ENCODE data around the gene IL32.

DNA sequence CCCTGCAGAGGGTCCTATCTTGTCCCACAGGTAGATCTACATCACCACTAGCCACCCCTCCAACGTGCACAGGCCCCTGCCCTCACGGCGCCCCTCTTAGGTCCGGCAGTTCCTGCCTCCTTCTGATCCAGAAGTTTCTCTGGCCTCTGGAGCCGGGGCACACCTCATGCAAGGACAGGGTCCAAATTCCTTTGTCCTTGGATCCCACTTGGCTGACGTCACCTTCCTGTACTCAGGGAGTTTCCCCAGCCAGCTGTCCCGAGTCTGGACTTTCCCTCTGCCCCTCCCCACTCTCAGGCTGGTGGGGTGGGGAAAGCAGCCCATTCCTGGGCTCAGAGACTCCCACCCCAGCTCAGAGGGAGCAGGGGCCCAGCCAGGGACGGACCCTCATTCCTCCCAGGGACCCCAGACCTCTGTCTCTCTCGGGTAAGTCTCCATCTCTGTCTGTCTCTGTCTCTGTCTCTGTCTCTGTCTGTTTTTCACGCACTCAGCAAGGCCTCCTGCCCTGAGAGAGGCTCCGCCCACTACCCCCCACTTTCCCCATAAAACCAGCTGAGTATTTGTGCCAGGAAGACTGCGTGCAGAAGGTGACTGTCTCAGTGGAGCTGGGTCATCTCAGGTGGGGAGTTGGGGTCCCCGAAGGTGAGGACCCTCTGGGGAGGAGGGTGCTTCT is at the start of gene IL32:
- TF ChIP-seq EZH2 (IDR thresholded peaks at IDR 0.05; ENCODE audit: borderline replicate concordance): no peak
- TF ChIP-seq, protein P1, sequence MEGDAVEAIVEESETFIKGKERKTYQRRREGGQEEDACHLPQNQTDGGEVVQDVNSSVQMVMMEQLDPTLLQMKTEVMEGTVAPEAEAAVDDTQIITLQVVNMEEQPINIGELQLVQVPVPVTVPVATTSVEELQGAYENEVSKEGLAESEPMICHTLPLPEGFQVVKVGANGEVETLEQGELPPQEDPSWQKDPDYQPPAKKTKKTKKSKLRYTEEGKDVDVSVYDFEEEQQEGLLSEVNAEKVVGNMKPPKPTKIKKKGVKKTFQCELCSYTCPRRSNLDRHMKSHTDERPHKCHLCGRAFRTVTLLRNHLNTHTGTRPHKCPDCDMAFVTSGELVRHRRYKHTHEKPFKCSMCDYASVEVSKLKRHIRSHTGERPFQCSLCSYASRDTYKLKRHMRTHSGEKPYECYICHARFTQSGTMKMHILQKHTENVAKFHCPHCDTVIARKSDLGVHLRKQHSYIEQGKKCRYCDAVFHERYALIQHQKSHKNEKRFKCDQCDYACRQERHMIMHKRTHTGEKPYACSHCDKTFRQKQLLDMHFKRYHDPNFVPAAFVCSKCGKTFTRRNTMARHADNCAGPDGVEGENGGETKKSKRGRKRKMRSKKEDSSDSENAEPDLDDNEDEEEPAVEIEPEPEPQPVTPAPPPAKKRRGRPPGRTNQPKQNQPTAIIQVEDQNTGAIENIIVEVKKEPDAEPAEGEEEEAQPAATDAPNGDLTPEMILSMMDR (IDR thresholded peaks at IDR 0.05; ENCODE audit: poor library complexity): no peak
- TF ChIP-seq EZH2phosphoT487 (IDR thresholded peaks at IDR 0.05; ENCODE audit: low read depth, severe bottlenecking, unreplicated experiment): no peak

Data from hepatocyte (in vitro differentiated cells).